HEK293 (cell line): ENCODE measurements around the gene ERCC1.

Experiments used
- CTCF ChIP-seq: fragments of 450-650 bp; formaldehyde crosslinking; IDR thresholded peaks from 2 replicates; pipeline ENCODE4 v1.5.1; 2016; ENCODE audit warnings: missing biosample characterization, missing genetic modification characterization
- PBX3 ChIP-seq: sonication (generic); formaldehyde crosslinking; IDR thresholded peaks from 2 replicates; pipeline ENCODE4 v1.8.1; 2022; ENCODE audit warnings: mild to moderate bottlenecking, moderate library complexity, missing genetic modification reagents

GRCh38 chr19:45469132-45469944 is 45.6 kb upstream of the ERCC1 start:
- TF ChIP-seq CTCF (tag by site-specific recombination), result peak; percentile 6; the same call in 1 of the 2 replicates
- TF ChIP-seq PBX3 (CRISPR knock-in tag), result no peak
